Smooth muscle cell (in vitro differentiated cells): ENCODE measurements around the gene SUSD3. TPM values are rescaled to one million over a fixed set of nuclear protein-coding genes. Genes with fewer than 3 reads are reported as not detected.

Experiments used
- DNase-seq: peaks from one replicate; lab custom pipeline; 2025; ENCODE audit not compliant: unreplicated experiment; lab: John Stamatoyannopoulos, UW
- H2AFZ ChIP-seq: fragments of 200-600 bp; sonication (generic); 2 replicates; pipeline ENCODE4 v1.6.0; 2016; ENCODE audit warnings: antibody characterized with exemption, low read depth, mild to moderate bottlenecking
- H3F3A ChIP-seq: fragments of 200-600 bp; sonication (generic); 2 replicates; pipeline ENCODE4 v1.6.0; 2017; ENCODE audit warnings: antibody characterized with exemption, low read depth
- H3K27ac ChIP-seq: fragments of 200-600 bp; sonication (generic); 2 replicates; pipeline ENCODE4 v1.5.1; 2016; ENCODE audit warnings: low read depth, mild to moderate bottlenecking
- H3K27me3 ChIP-seq: fragments of 200-600 bp; sonication (generic); 2 replicates; pipeline ENCODE4 v1.6.1; 2016; ENCODE audit warnings: low read depth, mild to moderate bottlenecking
- H3K36me3 ChIP-seq: fragments of 200-600 bp; sonication (generic); 2 replicates; pipeline ENCODE4 v1.5.1; 2016; ENCODE audit warnings: low read depth
- H3K4me1 ChIP-seq: fragments of 200-600 bp; sonication (generic); 2 replicates; pipeline ENCODE4 v1.5.1; 2016; ENCODE audit warnings: low read depth
- H3K4me2 ChIP-seq: fragments of 200-600 bp; sonication (generic); 2 replicates; pipeline ENCODE4 v1.6.0; 2016; ENCODE audit warnings: mild to moderate bottlenecking
- H3K4me3 ChIP-seq: fragments of 200-600 bp; sonication (generic); 2 replicates; pipeline ENCODE4 v1.5.1; 2016; ENCODE audit warnings: mild to moderate bottlenecking
- H3K79me2 ChIP-seq: fragments of 200-600 bp; sonication (generic); 2 replicates; pipeline ENCODE4 v1.6.0; 2016; ENCODE audit warnings: low read depth, mild to moderate bottlenecking
- H3K9ac ChIP-seq: fragments of 200-600 bp; sonication (generic); 2 replicates; pipeline ENCODE4 v1.6.0; 2016; ENCODE audit warnings: low read depth
- H3K9me3 ChIP-seq: fragments of 200-600 bp; sonication (generic); replicated peaks from 2 replicates; pipeline ENCODE4 v1.5.1; 2016; ENCODE audit warnings: low read depth
- H4K20me1 ChIP-seq: fragments of 200-600 bp; sonication (generic); 2 replicates; pipeline ENCODE4 v1.6.0; 2016; ENCODE audit warnings: low read depth
- CTCF ChIP-seq: fragments of 200-600 bp; sonication (generic); IDR thresholded peaks from 2 replicates; pipeline ENCODE4 v1.5.1; 2017; ENCODE audit warnings: borderline replicate concordance, mild to moderate bottlenecking, antibody characterized with exemption; ENCODE audit not compliant: insufficient read depth, poor library complexity, severe bottlenecking
- WGBS: methylation state at CpG from one replicate; pipeline ENCODE4 v1.1.7; 2016; ENCODE audit warnings: low lambda C conversion rate; 5-methylcytosine and 5-hydroxymethylcytosine counted together
- polyA plus RNA-seq: library from polyadenylated mRNA; unstranded; fragments of >200 nt; fragmentation: Nextera tagmentation; extraction: Ambion mirVana; gene quantifications from 2 replicates; pipeline ENCODE4 v1.2.1, GENCODE V29; 2016
- total RNA-seq: library from RNA; depleted of rRNA; stranded (reverse); fragments of >200 nt; gene quantifications from 2 replicates; pipeline ENCODE4 v1.2.3, GENCODE V29; 2014

SUSD3 gene
- total and polyA plus RNA-seq, 2 experiments from 2014 or later, result 0.34 TPM; not detected in 1

- no peak overlapping the region for H2AFZ ChIP-seq
- no peak for DNase-seq
- 92% methylated on average over 7 of the region's 7 CpGs for WGBS
- H3K9ac ChIP-seq, result no peak overlapping the region
- peaks cover 2% of the 10 kb centered on the region for H3K4me1 ChIP-seq
- no peak overlapping the region for H3K4me3 ChIP-seq
- H3K9me3 ChIP-seq, result no peaks in the 10 kb centered on the region
- no peak overlapping the region for H3K27ac ChIP-seq
- no peaks in the 10 kb centered on the region for H3K36me3 ChIP-seq
- H3K27me3 ChIP-seq, result no peaks in the 10 kb centered on the region
- H3K79me2 ChIP-seq, result no peaks in the 10 kb centered on the region
- H4K20me1 ChIP-seq, result no peaks in the 10 kb centered on the region
- no peak overlapping the region for H3K4me2 ChIP-seq
- TF ChIP-seq CTCF, result no peak
- H3F3A ChIP-seq, result no peaks in the 10 kb centered on the region
Observed at GRCh38 chr9:93059715-93060578, 1.4 kb downstream of the SUSD3 start.

- Histone ChIP-seq H3K36me3 (no peaks in the 10 kb centered on the region), H3K9ac (no peak overlapping the region), H3K4me2 (no peak overlapping the region), H3K27ac (no peak overlapping the region), H3K79me2 (no peaks in the 10 kb centered on the region), H3K4me3 (no peak overlapping the region), H2AFZ (no peak overlapping the region), H3K27me3 (no peaks in the 10 kb centered on the region), H3F3A (no peaks in the 10 kb centered on the region), H3K9me3 (no peaks in the 10 kb centered on the region), H4K20me1 (no peaks in the 10 kb centered on the region), H3K4me1 (peaks cover 2% of the 10 kb centered on the region)
- TF ChIP-seq CTCF, result no peak
- WGBS, result 89% methylated on average over 8 of the region's 8 CpGs
- DNase-seq, result no peak
Observed at GRCh38 chr9:93060746-93061259, 2.3 kb downstream of the SUSD3 start.

GRCh38 chr9:93061260-93061751 is 2.8 kb downstream of the SUSD3 start:
- H3K4me2 ChIP-seq, result no peak overlapping the region
- peaks cover 2% of the 10 kb centered on the region for H3K4me1 ChIP-seq
- H3F3A ChIP-seq, result no peaks in the 10 kb centered on the region
- no peak overlapping the region for H3K9ac ChIP-seq
- no peaks in the 10 kb centered on the region for H3K36me3 ChIP-seq
- no peak for DNase-seq
- no peak overlapping the region for H3K27ac ChIP-seq
- H3K27me3 ChIP-seq, result no peaks in the 10 kb centered on the region
- no peak overlapping the region for H3K4me3 ChIP-seq
- no peak for TF ChIP-seq CTCF
- H2AFZ ChIP-seq, result no peak overlapping the region
- H3K79me2 ChIP-seq, result no peaks in the 10 kb centered on the region
- H4K20me1 ChIP-seq, result no peaks in the 10 kb centered on the region
- WGBS, result 98% methylated on average over 4 of the region's 4 CpGs
- H3K9me3 ChIP-seq, result no peaks in the 10 kb centered on the region
